ENCODE measurements around the gene AACS.
"Not testable (repeated sequence)": the region's sequence is repeated elsewhere in the genome, so short reads cannot be mapped to it uniquely, and the experiment has no call there.

AACS gene

GRCh38 chr12:125092872-125093680, 27.8 kb downstream of the AACS start:
- no peak for DNase-seq

GRCh38 chr12:125093681-125094330, 28.6 kb downstream of the AACS start:
- peak; percentile 41 for DNase-seq

- no peak for DNase-seq
These were observed 31.7 kb downstream of the AACS start for GRCh38 chr12:125096894-125097293.

- no peak for DNase-seq
These were observed 32.2 kb downstream of the AACS start for GRCh38 chr12:125097427-125097826.

- DNase-seq, result no peak
These were observed 33.6 kb downstream of the AACS start for GRCh38 chr12:125098676-125099408.

GRCh38 chr12:125099409-125099782, 34.2 kb downstream of the AACS start:
- DNase-seq, result no peak

GRCh38 chr12:125100551-125101434, 35.6 kb downstream of the AACS start:
- no peak for DNase-seq

GRCh38 chr12:125104982-125105381, 39.7 kb downstream of the AACS start:
- no peak for DNase-seq

- DNase-seq, result no peak
These were observed 40.4 kb downstream of the AACS start for GRCh38 chr12:125105600-125105999.

- no peak for DNase-seq
These were observed 45.6 kb downstream of the AACS start for GRCh38 chr12:125110641-125111360.

GRCh38 chr12:125111403-125111802, 46.2 kb downstream of the AACS start:
- DNase-seq, result no peak

- not testable (repeated sequence) for DNase-seq
These were observed 47.4 kb downstream of the AACS start for GRCh38 chr12:125112614-125113013.

GRCh38 chr12:125113263-125113662, 48.0 kb downstream of the AACS start:
- no peak for DNase-seq

GRCh38 chr12:125113789-125114188, 48.6 kb downstream of the AACS start:
- DNase-seq, result no peak

GRCh38 chr12:125114365-125115141, 49.3 kb downstream of the AACS start:
- DNase-seq, result no peak

GRCh38 chr12:125120566-125120965, 55.3 kb downstream of the AACS start:
- DNase-seq, result no peak

GRCh38 chr12:125121106-125121505, 55.9 kb downstream of the AACS start:
- no peak for DNase-seq

- DNase-seq, result no peak
These were observed 57.4 kb downstream of the AACS start for GRCh38 chr12:125122668-125123067.

- no peak for DNase-seq
These were observed 59.2 kb downstream of the AACS start for GRCh38 chr12:125124320-125124966.

- DNase-seq, result no peak
These were observed 60.0 kb downstream of the AACS start for GRCh38 chr12:125125271-125125670.
